HG02981 (cell line): ENCODE measurements around the gene ASB4.
"Not testable (repeated sequence)": the region's sequence is repeated elsewhere in the genome, so short reads cannot be mapped to it uniquely, and the experiment has no call there.

Experiments
- ATAC-seq: cut with Tn5 transposase; IDR thresholded peaks from one replicate; pipeline ENCODE4 v1.9.1; 2021; ENCODE audit warnings: mild to moderate bottlenecking, moderate library complexity; ENCODE audit not compliant: unreplicated experiment

Gene ASB4

GRCh38 chr7:95549818-95550529, 64.2 kb downstream of the ASB4 start:
- no peak for ATAC-seq

GRCh38 chr7:95550546-95550945, 64.8 kb downstream of the ASB4 start:
- no peak for ATAC-seq

- not testable (repeated sequence) for ATAC-seq
Observed at GRCh38 chr7:95552010-95552926, 66.5 kb downstream of the ASB4 start.

GRCh38 chr7:95553939-95554338, 68.2 kb downstream of the ASB4 start:
- no peak for ATAC-seq

- ATAC-seq, result no peak
Observed at GRCh38 chr7:95556777-95557176, 71.0 kb downstream of the ASB4 start.

GRCh38 chr7:95558864-95559263, 73.1 kb downstream of the ASB4 start:
- ATAC-seq, result no peak

- no peak for ATAC-seq
Observed at GRCh38 chr7:95560674-95561073, 74.9 kb downstream of the ASB4 start.

GRCh38 chr7:95569720-95570119, 84.0 kb downstream of the ASB4 start:
- no peak for ATAC-seq

- no peak for ATAC-seq
Observed at GRCh38 chr7:95577137-95577536, 91.4 kb downstream of the ASB4 start.

- no peak for ATAC-seq
Observed at GRCh38 chr7:95578299-95578855, 92.6 kb downstream of the ASB4 start.

- ATAC-seq, result no peak
Observed at GRCh38 chr7:95579318-95579717, 93.6 kb downstream of the ASB4 start.

- no peak for ATAC-seq
Observed at GRCh38 chr7:95581467-95581866, 95.7 kb downstream of the ASB4 start.

GRCh38 chr7:95582578-95583293, 97.0 kb downstream of the ASB4 start:
- ATAC-seq, result no peak

GRCh38 chr7:95583834-95584621, 98.3 kb downstream of the ASB4 start:
- no peak for ATAC-seq

- no peak for ATAC-seq
Observed at GRCh38 chr7:95584769-95585425, 99.2 kb downstream of the ASB4 start.

- no peak for ATAC-seq
Observed at GRCh38 chr7:95585426-95585789, 99.7 kb downstream of the ASB4 start.

- no peak for ATAC-seq
Observed at GRCh38 chr7:95586951-95587301, 101.2 kb downstream of the ASB4 start.

GRCh38 chr7:95589031-95589430, 103.3 kb downstream of the ASB4 start:
- no peak for ATAC-seq

- ATAC-seq, result no peak
Observed at GRCh38 chr7:95589766-95590165, 104.0 kb downstream of the ASB4 start.
